Measurements from ENCODE around the gene AKAP12. TPM values are rescaled to one million over a fixed set of nuclear protein-coding genes. Genes with fewer than 3 reads are reported as not detected.

Gene AKAP12
- total RNA-seq, 4 donors from 2014 or later, result 112 to 468 (median 340) TPM

- TF ChIP-seq, protein P1, sequence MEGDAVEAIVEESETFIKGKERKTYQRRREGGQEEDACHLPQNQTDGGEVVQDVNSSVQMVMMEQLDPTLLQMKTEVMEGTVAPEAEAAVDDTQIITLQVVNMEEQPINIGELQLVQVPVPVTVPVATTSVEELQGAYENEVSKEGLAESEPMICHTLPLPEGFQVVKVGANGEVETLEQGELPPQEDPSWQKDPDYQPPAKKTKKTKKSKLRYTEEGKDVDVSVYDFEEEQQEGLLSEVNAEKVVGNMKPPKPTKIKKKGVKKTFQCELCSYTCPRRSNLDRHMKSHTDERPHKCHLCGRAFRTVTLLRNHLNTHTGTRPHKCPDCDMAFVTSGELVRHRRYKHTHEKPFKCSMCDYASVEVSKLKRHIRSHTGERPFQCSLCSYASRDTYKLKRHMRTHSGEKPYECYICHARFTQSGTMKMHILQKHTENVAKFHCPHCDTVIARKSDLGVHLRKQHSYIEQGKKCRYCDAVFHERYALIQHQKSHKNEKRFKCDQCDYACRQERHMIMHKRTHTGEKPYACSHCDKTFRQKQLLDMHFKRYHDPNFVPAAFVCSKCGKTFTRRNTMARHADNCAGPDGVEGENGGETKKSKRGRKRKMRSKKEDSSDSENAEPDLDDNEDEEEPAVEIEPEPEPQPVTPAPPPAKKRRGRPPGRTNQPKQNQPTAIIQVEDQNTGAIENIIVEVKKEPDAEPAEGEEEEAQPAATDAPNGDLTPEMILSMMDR (IDR thresholded peaks at IDR 0.05; ENCODE audit: low read depth), result no peak
Observed at GRCh38 chr6:151310852-151311767, 71.3 kb downstream of the AKAP12 start.

GRCh38 chr6:151313066-151313491 is 73.3 kb downstream of the AKAP12 start:
- TF ChIP-seq, protein P1 (IDR thresholded peaks at IDR 0.05; ENCODE audit: low read depth), result no peak

DNA sequence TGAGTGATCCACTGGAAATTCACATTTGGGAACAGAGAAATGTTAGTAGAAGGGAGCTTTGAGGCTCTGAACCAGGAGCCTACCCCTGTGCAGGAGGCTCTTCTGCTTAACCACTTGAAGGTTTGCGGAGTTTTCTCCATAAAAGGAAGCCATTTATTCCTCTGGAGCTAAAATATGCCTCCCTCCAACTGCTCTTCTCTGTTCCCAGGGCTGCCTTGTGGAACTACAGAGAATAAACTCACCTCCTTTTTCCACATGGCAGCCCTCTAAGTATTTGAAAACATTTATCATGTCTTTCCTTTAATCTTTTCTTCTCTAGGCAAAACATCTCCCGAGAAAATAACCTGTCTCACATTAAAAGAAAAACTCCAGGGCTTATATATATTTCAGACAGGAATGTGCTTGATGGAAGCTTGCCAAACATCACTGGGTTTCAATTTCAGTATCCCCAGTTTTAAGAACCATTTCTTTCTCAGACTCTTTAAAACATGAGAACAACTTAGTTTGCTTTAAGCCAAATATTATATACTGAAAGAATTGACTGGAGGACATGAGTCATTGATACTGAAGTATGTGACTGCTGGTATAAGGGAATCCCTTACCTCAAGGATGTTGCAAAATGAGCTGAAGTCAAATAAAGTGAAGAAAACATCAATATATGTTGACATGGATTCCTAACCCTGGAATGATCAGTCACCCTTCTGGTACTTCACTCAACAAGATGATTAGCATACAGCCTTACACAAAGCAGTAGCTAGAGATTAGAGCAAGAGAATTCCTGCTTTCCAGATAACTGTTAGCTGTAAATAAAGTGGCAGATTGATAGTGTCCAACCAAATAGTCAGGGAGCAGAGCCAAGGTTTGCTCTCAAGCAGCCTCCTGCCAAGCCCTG is 77.6 kb downstream of the AKAP12 start:
- TF ChIP-seq, protein P1 (IDR thresholded peaks at IDR 0.05; ENCODE audit: low read depth), result no peak

- TF ChIP-seq, protein P1 (IDR thresholded peaks at IDR 0.05; ENCODE audit: low read depth), result no peak
Observed at GRCh38 chr6:151317995-151318365, 78.2 kb downstream of the AKAP12 start.

DNA sequence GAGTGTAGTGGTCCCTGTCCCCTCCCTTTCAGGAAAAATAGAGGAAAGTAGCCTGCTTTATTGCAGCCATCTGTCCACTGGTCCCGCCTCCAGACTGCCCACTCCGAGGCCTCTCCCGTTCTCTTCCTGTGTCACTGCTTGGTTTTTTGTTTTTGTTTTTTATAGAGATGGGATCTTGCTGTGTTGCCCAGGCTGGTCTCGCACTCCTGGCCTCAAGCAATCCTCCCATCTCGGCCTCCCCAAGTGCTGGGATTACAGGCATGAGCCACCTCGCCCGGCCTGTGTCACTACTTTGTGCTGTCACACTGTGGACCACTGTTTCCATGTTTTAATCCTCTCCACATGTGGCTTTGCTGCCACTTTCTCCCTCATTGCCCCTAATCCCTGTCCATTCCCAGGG is 80.4 kb downstream of the AKAP12 start:
- TF ChIP-seq, protein P1 (IDR thresholded peaks at IDR 0.05; ENCODE audit: low read depth), result no peak

- TF ChIP-seq, protein P1 (IDR thresholded peaks at IDR 0.05; ENCODE audit: low read depth), result no peak
Observed at GRCh38 chr6:151321438-151321837, 81.7 kb downstream of the AKAP12 start.

DNA sequence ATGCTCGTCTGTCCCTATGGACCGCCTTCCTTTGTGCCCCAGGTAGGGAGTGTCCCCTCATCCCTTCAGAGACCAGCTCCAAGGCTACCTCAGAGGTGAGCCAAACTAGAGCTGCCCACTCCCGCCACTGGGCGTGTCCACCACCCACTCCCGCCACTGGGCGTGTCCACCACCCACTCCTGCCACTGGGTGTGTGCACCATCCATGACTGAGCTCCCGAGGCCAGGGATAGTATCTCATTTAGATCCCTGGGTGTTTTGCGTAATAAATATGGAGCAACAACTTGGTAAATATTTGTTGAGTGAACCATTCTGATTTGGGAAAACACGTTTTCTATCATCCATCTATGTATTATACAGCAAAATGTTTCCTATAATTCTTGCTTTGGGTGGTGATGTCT is 82.8 kb downstream of the AKAP12 start:
- TF ChIP-seq, protein P1 (IDR thresholded peaks at IDR 0.05; ENCODE audit: low read depth), result no peak
